ENCODE results near the gene PHLDB1.

The PHLDB1 gene

DNA sequence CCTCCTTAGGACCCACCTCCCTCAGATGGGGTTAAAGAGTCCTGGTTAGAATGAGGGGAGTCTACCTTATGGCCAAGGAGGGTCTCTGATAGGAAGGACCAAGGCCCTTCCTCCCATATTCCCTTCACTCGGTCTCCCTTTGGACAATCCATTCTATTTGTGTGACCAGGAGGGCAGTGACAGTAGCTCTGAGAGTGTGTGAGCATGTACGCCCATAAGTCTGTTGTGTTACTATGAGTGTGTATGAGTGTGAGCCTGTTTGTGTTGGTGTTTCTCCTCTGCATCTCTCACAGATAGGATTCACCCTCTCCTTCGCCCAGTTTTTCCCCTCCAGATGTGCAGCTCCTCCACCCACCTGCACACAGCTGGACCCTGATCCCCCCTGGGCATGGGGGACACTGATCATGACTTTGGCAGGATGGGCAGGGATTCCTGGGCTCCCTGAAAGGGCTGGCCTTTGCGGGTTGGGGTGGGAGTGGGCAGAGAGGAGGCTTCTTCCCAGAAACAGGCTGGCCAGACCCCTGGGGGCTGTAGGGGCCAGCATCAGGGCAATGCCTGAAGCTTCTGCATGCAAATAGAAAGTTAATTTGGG is 14.5 kb downstream of the PHLDB1 start:
- no peak for DNase-seq (ENCODE audit: low read depth in 2 of 2)

- DNase-seq (ENCODE audit: low read depth in 2 of 2), result no peak
Observed at GRCh38 chr11:118622376-118623268, 15.2 kb downstream of the PHLDB1 start.

GRCh38 chr11:118623269-118623655 is 15.8 kb downstream of the PHLDB1 start:
- DNase-seq (ENCODE audit: low read depth in 2 of 2), result no peak

GRCh38 chr11:118625036-118625690 is 17.7 kb downstream of the PHLDB1 start:
- no peak for DNase-seq (ENCODE audit: low read depth in 2 of 2)

DNA sequence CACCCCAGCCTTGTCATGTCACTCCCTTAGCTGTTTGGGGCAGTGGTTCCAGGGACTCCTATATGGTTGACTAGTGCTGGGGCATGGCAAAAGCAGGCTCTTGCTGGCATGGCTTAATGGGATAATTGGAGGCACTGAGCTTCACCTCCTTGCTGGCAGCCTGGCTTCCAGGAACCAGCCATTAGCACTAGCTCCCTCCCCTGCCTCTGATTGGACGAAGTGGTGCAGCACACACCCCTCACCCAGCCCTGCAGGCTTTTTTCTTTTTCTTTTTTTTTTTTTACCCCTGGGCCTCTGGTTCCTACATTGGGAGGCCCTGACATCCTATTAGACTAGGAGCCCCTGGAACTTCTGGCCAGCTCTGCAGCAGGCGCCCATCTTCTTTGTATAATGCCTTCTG is 18.6 kb downstream of the PHLDB1 start:
- no peak for DNase-seq (ENCODE audit: low read depth in 2 of 2)

DNA sequence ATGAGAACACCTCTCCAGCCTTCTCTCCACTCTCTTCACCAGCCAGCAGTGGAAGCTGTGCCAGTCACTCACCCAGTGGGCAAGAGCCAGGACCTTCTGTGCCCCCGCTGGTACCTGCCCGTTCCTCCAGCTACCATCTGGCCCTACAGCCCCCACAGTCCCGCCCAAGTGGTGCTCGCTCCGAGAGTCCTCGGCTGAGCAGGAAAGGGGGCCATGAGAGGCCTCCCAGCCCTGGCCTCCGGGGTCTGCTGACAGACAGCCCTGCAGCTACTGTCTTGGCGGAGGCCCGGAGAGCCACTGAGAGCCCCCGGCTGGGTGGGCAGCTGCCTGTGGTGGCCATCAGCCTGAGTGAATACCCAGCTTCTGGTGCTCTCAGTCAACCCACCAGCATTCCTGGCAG is 20.2 kb downstream of the PHLDB1 start:
- no peak for DNase-seq (ENCODE audit: low read depth in 2 of 2)

DNA sequence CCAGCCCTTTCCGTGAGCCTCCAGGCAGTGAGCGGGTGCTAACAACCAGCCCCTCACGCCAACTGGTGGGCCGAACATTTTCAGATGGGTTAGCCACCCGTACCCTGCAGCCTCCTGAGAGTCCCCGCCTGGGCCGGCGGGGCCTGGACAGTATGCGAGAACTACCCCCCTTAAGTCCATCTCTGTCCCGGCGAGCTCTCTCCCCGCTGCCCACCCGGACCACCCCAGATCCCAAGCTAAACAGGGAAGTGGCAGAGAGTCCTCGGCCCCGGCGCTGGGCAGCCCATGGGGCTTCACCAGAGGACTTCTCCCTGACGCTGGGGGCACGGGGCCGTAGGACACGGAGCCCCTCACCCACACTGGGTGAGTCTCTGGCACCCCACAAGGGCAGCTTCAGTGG is 20.6 kb downstream of the PHLDB1 start:
- no peak for DNase-seq (ENCODE audit: low read depth in 2 of 2)

GRCh38 chr11:118628432-118628831 is 21.0 kb downstream of the PHLDB1 start:
- no peak for DNase-seq (ENCODE audit: low read depth in 2 of 2)

DNA sequence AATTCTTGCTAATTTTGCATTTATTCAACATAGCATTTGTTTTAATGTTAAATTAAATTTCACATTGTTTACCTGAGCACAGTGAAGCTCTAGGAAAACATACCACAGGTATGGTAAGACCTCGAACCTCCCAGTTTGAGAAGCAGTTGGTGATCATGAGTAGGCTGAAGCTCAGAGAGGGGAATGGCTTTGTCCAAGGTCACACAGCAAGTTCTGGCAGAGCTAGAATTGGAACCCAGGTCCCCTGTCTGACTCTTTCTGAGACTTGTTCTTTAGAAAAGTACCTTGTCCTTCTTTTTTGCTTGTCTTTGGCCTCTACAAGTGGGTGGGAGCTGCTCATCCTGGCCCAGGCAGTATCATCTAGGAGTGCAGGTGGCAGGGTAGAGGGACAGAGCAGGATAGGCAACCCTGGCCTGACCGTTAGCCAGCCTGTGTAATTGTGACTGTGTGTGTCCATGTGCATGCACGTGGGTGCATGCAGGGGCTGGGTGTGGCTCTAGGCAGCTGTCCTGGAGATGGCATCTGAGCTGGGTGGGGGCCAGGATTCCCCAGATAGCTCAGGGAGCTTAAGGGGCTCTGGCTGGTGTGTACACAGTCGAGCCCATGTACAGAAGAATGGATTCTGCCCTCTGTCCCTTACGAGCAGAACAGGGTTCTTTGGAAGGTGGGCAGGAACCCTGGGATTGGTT is 21.6 kb downstream of the PHLDB1 start:
- no peak for DNase-seq (ENCODE audit: low read depth in 2 of 2)

- DNase-seq (ENCODE audit: low read depth in 2 of 2), result no peak
Observed at GRCh38 chr11:118629761-118630661, 22.6 kb downstream of the PHLDB1 start.

DNA sequence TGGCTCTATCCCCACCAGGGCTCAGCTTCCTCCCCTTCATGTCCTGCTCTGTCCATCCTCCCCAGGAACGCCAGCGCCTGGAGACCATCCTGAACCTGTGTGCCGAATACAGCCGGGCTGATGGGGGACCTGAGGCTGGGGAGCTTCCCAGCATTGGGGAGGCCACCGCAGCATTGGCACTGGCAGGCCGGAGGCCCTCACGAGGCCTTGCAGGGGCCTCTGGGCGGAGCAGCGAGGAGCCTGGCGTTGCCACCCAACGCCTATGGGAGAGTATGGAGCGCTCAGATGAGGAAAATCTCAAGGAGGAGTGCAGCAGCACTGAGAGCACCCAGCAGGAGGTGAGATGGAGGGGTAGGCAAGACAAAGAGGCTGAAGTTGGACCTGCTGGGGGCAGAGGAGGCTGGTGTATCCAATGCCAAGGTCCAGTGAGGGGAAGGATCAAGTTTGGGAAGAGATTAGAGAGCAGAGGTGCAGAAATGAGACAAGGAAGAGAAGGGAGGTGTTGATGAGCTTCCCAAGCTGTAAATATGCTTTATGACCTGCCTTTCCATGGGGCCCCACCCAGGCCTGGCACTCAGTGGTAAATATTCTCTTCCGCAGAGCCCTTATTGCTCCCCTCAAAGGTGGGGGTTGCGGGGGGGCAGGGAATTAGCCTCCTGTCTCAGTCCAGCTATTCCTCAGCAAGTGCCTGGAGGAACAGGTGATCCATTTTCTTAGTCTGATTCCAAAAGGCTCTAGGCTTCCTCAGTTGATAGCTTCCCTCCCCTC is 23.9 kb downstream of the PHLDB1 start:
- DNase-seq (ENCODE audit: low read depth in 2 of 2), result no peak

- DNase-seq (ENCODE audit: low read depth in 2 of 2), result no peak
Observed at GRCh38 chr11:118632577-118633318, 25.3 kb downstream of the PHLDB1 start.

DNA sequence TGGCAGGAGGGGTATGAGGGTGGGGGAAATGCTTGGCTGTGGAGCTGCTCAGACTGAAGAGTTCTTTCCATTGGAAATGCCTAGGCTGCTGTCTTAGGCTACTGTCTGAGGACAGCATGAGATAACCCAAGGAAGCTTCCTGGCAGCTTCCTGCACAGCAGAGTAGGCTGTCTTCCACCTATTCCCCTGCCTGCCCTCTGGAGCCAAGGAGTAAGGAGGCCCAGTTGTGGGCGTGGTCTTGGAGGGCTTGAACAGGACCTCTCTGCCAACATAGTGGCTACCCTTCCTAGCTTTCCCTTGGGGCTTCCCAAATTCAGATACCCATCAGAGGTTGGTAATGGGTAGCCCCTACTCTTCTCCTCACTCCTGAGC is 25.9 kb downstream of the PHLDB1 start:
- DNase-seq (ENCODE audit: low read depth in 2 of 2), result no peak

GRCh38 chr11:118633979-118634378 is 26.6 kb downstream of the PHLDB1 start:
- no peak for DNase-seq (ENCODE audit: low read depth in 2 of 2)

DNA sequence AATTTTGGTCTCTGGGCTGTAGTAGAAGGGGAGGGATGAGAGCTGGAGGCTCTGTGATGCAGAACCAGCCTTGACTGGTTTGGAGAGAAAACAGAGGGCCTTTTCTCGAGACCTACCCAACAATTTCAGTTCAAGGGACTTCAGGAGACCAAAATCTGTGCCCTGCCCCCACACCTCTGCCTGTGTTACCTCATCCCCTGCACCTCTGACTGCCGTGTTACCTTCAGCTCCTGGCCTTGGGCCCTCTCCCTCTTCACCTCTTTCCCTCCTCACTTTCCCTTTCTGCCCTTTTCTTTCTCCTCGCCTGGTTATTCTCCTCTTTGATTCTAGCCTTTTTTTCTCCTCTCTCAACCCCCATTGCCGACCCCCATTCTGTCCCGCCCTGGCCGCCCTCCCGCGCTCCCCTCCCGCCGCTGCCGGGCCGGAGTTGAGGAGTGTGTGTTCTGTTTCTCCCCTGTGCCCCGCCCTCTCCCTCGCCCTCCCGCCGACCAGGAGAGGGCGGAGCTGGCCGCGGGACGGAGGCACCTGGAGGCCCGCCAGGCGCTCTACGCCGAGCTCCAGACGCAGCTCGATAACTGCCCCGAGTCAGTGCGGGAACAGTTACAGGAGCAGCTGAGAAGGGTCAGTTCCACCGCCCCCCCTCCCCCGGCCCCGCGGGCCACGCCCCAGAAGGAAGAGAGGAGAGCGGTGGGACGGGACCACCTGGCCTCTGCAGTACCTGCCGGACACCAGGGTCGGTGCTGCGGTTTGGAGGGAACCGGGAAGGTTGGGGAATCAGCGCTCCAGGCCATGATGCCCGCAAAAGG is 27.2 kb downstream of the PHLDB1 start:
- no peak for DNase-seq (ENCODE audit: low read depth in 2 of 2)

- DNase-seq (ENCODE audit: low read depth in 2 of 2), result no peak
Observed at GRCh38 chr11:118635237-118635591, 27.8 kb downstream of the PHLDB1 start.

- DNase-seq (ENCODE audit: low read depth in 2 of 2), result no peak
Observed at GRCh38 chr11:118635642-118636041, 28.2 kb downstream of the PHLDB1 start.

DNA sequence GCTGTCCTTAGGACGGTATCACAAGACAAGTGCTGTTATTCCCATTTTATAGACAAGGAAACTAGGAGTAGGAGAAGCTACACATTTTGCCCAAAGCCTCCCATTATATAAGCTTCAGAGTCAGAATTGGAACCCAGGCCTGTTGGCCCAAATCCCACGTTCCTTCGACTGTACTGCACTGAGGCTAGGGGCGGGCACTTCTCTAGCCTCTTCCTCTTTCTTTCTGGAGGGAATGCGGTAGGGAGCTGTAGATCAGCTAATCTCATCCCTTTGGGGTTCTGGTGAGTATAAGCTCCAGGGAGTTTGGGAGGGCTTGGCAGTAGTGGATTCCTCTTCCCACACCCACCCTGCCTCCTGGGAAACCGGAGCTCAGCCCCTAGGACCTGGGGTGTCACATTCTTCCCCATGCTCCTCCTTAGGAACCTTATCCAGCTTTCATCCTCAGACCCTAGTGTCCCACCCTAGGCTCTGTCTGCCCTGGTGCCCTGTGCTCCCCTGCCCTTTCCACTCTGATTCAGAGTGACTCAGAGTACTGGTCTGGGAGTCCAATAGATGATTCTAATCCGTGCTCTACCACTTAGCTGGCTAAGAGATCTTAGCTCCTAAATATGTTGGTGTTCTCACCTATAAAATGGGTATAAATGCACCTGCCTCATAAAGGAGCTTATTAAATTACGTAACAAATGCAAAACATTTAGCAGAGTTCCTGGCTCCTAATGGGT is 29.3 kb downstream of the PHLDB1 start:
- DNase-seq (ENCODE audit: low read depth in 2 of 2), result no peak

Measured in fibroblast of skin of left quadriceps (primary cell).